Natural killer cell (primary cell): ENCODE data around the gene PHTF2. TPM values are rescaled to one million over a fixed set of nuclear protein-coding genes. Genes with fewer than 3 reads are reported as not detected.

Source experiments
- ATAC-seq, 3 donors: fragments of 150-1000 bp in 2 of 3; fragments of 200-7000 bp in 1 of 3; cut with Tn5 transposase; 1 replicate in 1 of 3; 2 replicates in 2 of 3; pipeline ENCODE4 v1.10.0; 2021; ENCODE audit warnings: mild to moderate bottlenecking in 2 of 3, moderate library complexity in 2 of 3
- DNase-seq, 2 donors: peaks; one replicate each; pipeline versions ENCODE4 v3.0.0 to v3.0.0-alpha.2; 2013 to 2021; ENCODE audit warnings: mixed read lengths in 1 of 2
- H3K27ac ChIP-seq: one replicate; pipeline ENCODE4 v1.5.1; 2013; ENCODE audit warnings: mild to moderate bottlenecking, low read length
- H3K27me3 ChIP-seq: one replicate; pipeline ENCODE4 v1.6.1; 2013; ENCODE audit warnings: low read length; ENCODE audit not compliant: control insufficient read depth, insufficient read depth
- H3K36me3 ChIP-seq: one replicate; pipeline ENCODE4 v1.6.1; 2013; ENCODE audit warnings: low read length; ENCODE audit not compliant: control insufficient read depth, insufficient read depth
- H3K4me1 ChIP-seq: one replicate; pipeline ENCODE4 v1.6.1; 2013; ENCODE audit warnings: low read length; ENCODE audit not compliant: control insufficient read depth, insufficient read depth
- H3K4me3 ChIP-seq: one replicate; pipeline ENCODE4 v1.5.1; 2013; ENCODE audit warnings: low read length
- H3K9me3 ChIP-seq: one replicate; pipeline ENCODE4 v1.6.1; 2013; ENCODE audit warnings: low read length; ENCODE audit not compliant: control insufficient read depth, insufficient read depth
- H3K27ac Mint-ChIP-seq, 2 donors: one replicate each; pipeline ENCODE4 v1.8.0; 2022; ENCODE audit warnings: mild to moderate bottlenecking in 2 of 2, mixed read lengths in 2 of 2, moderate library complexity in 1 of 2
- H3K27me3 Mint-ChIP-seq, 2 donors: one replicate each; pipeline ENCODE4 v1.8.0; 2022; ENCODE audit warnings: low read depth in 2 of 2, mixed read lengths in 2 of 2
- H3K36me3 Mint-ChIP-seq: one replicate; pipeline ENCODE4 v1.8.0; 2022; ENCODE audit warnings: mixed read lengths
- H3K4me1 Mint-ChIP-seq, 2 donors: one replicate each; pipeline ENCODE4 v1.8.0; 2022; ENCODE audit warnings: mixed read lengths in 2 of 2
- H3K4me3 Mint-ChIP-seq: one replicate; pipeline ENCODE4 v1.8.0; 2022; ENCODE audit warnings: mild to moderate bottlenecking, moderate library complexity, mixed read lengths
- H3K9me3 Mint-ChIP-seq, 2 donors: one replicate each; pipeline ENCODE4 v1.8.0; 2022; ENCODE audit warnings: mixed read lengths in 2 of 2
- WGBS: methylation state at CpG from one replicate; pipeline ENCODE4 v1.1.7; 2013; ENCODE audit warnings: missing lambda C conversion rate; ENCODE audit not compliant: insufficient coverage; 5-methylcytosine and 5-hydroxymethylcytosine counted together
- intact Hi-C: fragments of 100-400 bp; cut with micrococcal nuclease; formaldehyde crosslinking; loops from one replicate; pipeline ENCODE4 v1.14.2; 2022
- total RNA-seq, 4 donors: library from RNA; stranded (reverse); fragments of 120-200 nt in 1 of 4; gene quantifications; one replicate each; pipeline versions ENCODE4 v1.2.3 to v1.2.4, GENCODE V29; 2013 to 2022
- TF ChIP-seq, protein P1 (sequence below): fragments of 200-600 bp; IDR thresholded peaks from one replicate; pipeline ENCODE4 v1.8.0; 2022; ENCODE audit warnings: antibody characterized with exemption

Gene PHTF2
- total RNA-seq, result 10 to 100 TPM; 23.1 to 26.9 (median 26.4) TPM
- 45.9 TPM for total RNA-seq (2013)

DNA sequence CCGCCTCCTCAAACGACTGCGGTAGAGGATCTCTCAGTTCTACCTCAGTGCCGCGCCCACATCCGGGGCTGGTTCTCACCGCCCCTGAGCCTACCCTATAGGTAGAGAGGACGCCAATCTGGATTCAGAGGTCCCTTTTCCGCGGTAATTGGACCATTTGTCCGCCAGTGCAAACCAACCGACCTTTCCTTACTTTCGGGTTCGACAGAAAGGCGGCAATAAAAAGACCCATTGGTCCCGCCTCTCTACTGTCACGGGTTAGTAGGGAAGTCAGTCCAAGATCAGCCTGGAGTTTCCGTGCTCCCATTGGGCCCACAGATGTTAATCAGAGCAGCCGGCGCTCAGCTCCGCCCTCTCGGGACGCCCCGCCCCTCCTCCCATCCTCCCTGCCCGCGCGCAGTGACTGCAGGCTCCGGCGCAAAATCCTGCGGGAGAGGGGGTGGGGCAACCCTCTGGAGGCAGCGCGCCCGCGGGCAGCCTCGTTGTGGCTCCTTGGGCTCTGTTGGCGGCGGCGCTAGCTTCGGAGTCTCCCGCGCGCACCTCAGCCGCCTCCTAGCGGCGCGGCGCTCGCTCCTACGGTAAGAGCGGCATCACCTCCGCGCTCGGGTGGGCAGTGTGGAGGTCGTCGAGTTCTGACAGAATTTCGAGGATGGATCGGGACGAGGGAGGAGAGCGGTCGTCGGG lies at the start of gene PHTF2, which contains the start of gene TMEM60:
Gene PHTF2 (plus strand): TSS at position 380 of the 684 bp plus-strand sequence.
Gene TMEM60 (minus strand): TSS at position 41 of the 684 bp plus-strand sequence. CDS start 4,061 bp downstream, outside the sequence.
- Mint-ChIP-seq H3K4me1 (peaks cover 63 to 76% of the 10 kb centered on the region in 2 donors), H3K27me3 (no peaks in the 10 kb centered on the region), H3K36me3 (no peaks in the 10 kb centered on the region), H3K4me3 (peak within 1 kb of the TSS; percentile 98), H3K27ac (peak within 1 kb of the TSS; percentile 92 to 96), H3K9me3 (no peaks in the 10 kb centered on the region)
- TF ChIP-seq, protein P1, sequence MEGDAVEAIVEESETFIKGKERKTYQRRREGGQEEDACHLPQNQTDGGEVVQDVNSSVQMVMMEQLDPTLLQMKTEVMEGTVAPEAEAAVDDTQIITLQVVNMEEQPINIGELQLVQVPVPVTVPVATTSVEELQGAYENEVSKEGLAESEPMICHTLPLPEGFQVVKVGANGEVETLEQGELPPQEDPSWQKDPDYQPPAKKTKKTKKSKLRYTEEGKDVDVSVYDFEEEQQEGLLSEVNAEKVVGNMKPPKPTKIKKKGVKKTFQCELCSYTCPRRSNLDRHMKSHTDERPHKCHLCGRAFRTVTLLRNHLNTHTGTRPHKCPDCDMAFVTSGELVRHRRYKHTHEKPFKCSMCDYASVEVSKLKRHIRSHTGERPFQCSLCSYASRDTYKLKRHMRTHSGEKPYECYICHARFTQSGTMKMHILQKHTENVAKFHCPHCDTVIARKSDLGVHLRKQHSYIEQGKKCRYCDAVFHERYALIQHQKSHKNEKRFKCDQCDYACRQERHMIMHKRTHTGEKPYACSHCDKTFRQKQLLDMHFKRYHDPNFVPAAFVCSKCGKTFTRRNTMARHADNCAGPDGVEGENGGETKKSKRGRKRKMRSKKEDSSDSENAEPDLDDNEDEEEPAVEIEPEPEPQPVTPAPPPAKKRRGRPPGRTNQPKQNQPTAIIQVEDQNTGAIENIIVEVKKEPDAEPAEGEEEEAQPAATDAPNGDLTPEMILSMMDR, result peak; percentile 59
- H3K36me3 ChIP-seq, result no peaks in the 10 kb centered on the region
- ATAC-seq (peak; percentile 88 to 97 (median 91)), DNase-seq (peak; percentile 89 to 98)
- peaks cover 16% of the 10 kb centered on the region for H3K4me1 ChIP-seq
- H3K4me3 ChIP-seq, result peak within 1 kb of the TSS; percentile 88
- H3K27me3 ChIP-seq, result no peaks in the 10 kb centered on the region
- peak within 1 kb of the TSS; percentile 65 for H3K27ac ChIP-seq
- under 1% methylated on average over 61 of the region's 61 CpGs for WGBS
- intact Hi-C loops, result loop anchor here (2.0 to 5.0 kb wide), 2 partner anchors 102 to 261 kb away; partner anchors contain the start of genes PTPN12 and RSBN1L
- H3K9me3 ChIP-seq, result no peaks in the 10 kb centered on the region

DNA sequence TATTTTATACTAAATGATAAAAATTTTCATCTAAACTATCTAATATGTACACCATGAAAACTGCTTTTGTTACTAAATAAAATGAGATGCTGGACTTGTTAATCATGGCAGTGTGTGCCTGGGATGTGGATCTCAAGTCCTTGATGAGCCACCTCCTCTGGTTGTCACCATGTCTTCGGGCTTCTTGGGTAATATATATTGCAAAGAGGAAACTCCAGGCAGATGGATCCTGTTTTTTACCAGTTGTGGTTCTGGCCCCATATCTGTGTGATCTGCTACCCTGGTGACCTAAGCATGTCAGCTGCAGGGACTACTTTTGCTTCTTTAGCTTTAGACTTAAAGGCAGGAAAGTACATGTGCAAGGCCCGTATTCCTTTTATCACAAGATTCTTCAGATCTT lies 46.6 kb upstream of the PHTF2 start:
- Mint-ChIP-seq H3K4me1 (peaks cover 45 to 47% of the 10 kb centered on the region in 2 donors), H3K36me3 (no peaks in the 10 kb centered on the region), H3K4me3 (no peak overlapping the region), H3K27me3 (no peaks in the 10 kb centered on the region), H3K9me3 (no peaks in the 10 kb centered on the region), H3K27ac (peak overlapping the region in 1 of 2 donors; percentile 83)
- ATAC-seq (peak in 2 of 3 donors; percentile 42 to 78), DNase-seq (peak in 1 of 2 donors; percentile 15)
- Histone ChIP-seq H3K27me3 (no peaks in the 10 kb centered on the region), H3K27ac (no peak overlapping the region), H3K4me3 (no peak overlapping the region), H3K9me3 (no peaks in the 10 kb centered on the region), H3K36me3 (peaks cover 16% of the 10 kb centered on the region), H3K4me1 (no peaks in the 10 kb centered on the region)
- TF ChIP-seq, protein P1, result no peak
- intact Hi-C loops, result no loop called here
- WGBS, result 24% methylated on average over 2 of the region's 2 CpGs

DNA sequence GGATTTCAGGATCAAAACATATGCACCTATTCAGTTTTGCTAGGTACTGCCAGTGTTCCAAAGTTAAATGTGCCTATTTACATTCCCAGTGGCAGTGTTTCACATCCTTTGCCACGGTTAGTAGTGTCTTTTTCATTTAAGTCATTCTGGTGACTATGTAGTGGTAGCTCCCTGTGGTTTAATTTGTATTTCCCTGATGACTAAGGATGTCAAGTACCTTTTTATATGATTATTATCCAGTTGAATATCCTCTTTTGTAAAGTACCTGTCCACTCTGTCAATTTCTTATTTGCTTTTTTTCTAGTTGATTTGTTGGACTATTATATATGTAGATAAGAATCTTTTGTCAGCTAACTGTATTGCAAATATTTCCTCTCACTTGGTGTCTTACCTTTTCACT lies 45.4 kb upstream of the PHTF2 start:
- Mint-ChIP-seq H3K27me3 (no peaks in the 10 kb centered on the region), H3K4me3 (no peak overlapping the region), H3K27ac (peak overlapping the region; percentile 50 to 83), H3K9me3 (no peaks in the 10 kb centered on the region), H3K36me3 (no peaks in the 10 kb centered on the region), H3K4me1 (peaks cover 44 to 46% of the 10 kb centered on the region in 2 donors)
- DNase-seq (no peak), ATAC-seq (no peak)
- Histone ChIP-seq H3K36me3 (peaks cover 19% of the 10 kb centered on the region), H3K9me3 (no peaks in the 10 kb centered on the region), H3K4me1 (no peaks in the 10 kb centered on the region), H3K27me3 (no peaks in the 10 kb centered on the region), H3K4me3 (no peak overlapping the region), H3K27ac (no peak overlapping the region)
- no CpG with 5 or more reads among the region's 1 CpG for WGBS
- TF ChIP-seq, protein P1, result no peak
- intact Hi-C loops, result no loop called here
